GM12878 (cell line): Measurements from ENCODE around the gene PGM3.
A peak's percentile ranks its signal among the peaks of the same experiment; 100 is the strongest.

Experiments
- BRCA1 ChIP-seq: IDR thresholded peaks from 2 replicates; pipeline ENCODE4 v1.6.1; 2011; ENCODE audit warnings: low read depth, low read length, improper control_type of control experiment
- FOXM1 ChIP-seq: IDR thresholded peaks from 2 replicates; pipeline ENCODE4 v1.6.1; 2012; ENCODE audit warnings: low read depth, mild to moderate bottlenecking, inconsistent platforms, low read length, moderate library complexity
- KDM1A ChIP-seq: fragments of 200-600 bp; sonication (generic); IDR thresholded peaks from 2 replicates; pipeline ENCODE4 v1.6.1; 2016; ENCODE audit warnings: borderline replicate concordance
- MXI1 ChIP-seq: fragments of 150-350 bp; IDR thresholded peaks from 2 replicates; pipeline ENCODE4 v1.6.1; 2011; ENCODE audit warnings: low read depth, mild to moderate bottlenecking, inconsistent platforms, low read length, improper control_type of control experiment
- NRF1 ChIP-seq: conservative IDR thresholded peaks from 2 replicates; pipeline ENCODE4 v1.6.1; 2011; ENCODE audit warnings: mild to moderate bottlenecking, low read depth, low read length, improper control_type of control experiment
- ZBED1 ChIP-seq: IDR thresholded peaks from 2 replicates; pipeline ENCODE4 v1.6.1; 2016; ENCODE audit warnings: borderline replicate concordance
- ZNF274 ChIP-seq: IDR thresholded peaks from one replicate; pipeline ENCODE4 v1.8.0; 2011; ENCODE audit not compliant: insufficient read length, insufficient read depth
- TF ChIP-seq, protein P1 (sequence below), 3 experiments: IDR thresholded peaks in 2 of 3; conservative IDR thresholded peaks in 1 of 3; 2 replicates each; pipeline ENCODE4 v1.5.1; 2011; ENCODE audit warnings: low read depth in 3 of 3, low read length in 3 of 3, mild to moderate bottlenecking in 3 of 3, control low read depth in 2 of 3, moderate library complexity in 2 of 3, inconsistent platforms in 1 of 3, mixed read lengths in 1 of 3; ENCODE audit not compliant: control insufficient read depth in 2 of 3, insufficient read depth in 1 of 3; ENCODE audit errors: extremely low read depth in 1 of 3
- TF ChIP-seq, protein P2 (sequence below): fragments of 450-650 bp; IDR thresholded peaks from 2 replicates; pipeline ENCODE4 v1.6.1; 2016; ENCODE audit warnings: mild to moderate bottlenecking, moderate library complexity, borderline replicate concordance

DNA sequence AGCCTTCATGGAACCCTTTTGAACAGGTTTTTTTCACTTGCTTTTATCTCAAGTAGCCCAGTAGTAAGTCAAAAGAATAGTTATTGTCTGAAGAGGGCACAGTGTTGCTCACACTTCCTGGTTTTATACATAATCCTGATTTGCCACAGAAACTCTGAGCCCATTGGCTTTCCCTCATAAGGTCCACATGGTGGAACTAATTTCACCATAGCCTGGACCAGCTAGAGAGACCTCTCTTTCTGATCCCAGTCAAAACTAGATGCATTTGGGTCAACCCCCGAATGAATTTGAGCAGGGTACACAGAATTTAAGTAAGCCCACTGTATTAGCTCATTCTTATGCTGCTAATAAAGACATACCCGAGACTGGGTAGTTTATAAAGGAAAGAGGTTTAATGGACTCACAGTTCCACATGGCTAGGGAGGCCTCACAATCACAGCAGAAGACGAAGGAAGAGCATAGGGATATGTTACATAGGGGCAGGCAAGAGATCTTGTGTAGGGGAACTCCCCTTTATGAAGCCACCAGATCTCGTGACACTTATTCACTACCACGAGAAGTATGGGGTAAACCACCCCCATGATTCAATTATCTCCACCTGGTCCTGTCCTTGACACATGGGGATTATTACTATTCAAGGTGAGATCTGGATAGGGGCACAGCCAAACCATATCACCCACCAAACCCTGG lies 6.3 kb upstream of the PGM3 start:
- TF ChIP-seq NRF1 (no peak), ZNF274 (no peak), MXI1 (no peak), KDM1A (no peak), ZBED1 (no peak), BRCA1 (no peak), FOXM1 (no peak)
- TF ChIP-seq, protein P1, sequence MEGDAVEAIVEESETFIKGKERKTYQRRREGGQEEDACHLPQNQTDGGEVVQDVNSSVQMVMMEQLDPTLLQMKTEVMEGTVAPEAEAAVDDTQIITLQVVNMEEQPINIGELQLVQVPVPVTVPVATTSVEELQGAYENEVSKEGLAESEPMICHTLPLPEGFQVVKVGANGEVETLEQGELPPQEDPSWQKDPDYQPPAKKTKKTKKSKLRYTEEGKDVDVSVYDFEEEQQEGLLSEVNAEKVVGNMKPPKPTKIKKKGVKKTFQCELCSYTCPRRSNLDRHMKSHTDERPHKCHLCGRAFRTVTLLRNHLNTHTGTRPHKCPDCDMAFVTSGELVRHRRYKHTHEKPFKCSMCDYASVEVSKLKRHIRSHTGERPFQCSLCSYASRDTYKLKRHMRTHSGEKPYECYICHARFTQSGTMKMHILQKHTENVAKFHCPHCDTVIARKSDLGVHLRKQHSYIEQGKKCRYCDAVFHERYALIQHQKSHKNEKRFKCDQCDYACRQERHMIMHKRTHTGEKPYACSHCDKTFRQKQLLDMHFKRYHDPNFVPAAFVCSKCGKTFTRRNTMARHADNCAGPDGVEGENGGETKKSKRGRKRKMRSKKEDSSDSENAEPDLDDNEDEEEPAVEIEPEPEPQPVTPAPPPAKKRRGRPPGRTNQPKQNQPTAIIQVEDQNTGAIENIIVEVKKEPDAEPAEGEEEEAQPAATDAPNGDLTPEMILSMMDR (IDR thresholded peaks at IDR 0.05 in 2 of 3, conservative IDR thresholded peaks at IDR 0.05 in 1 of 3; ENCODE audit: control insufficient read depth in 2 of 3, extremely low read depth in 1 of 3, insufficient read depth in 1 of 3, low read depth in 3 of 3, low read length in 3 of 3), result no peak
- TF ChIP-seq, protein P2, sequence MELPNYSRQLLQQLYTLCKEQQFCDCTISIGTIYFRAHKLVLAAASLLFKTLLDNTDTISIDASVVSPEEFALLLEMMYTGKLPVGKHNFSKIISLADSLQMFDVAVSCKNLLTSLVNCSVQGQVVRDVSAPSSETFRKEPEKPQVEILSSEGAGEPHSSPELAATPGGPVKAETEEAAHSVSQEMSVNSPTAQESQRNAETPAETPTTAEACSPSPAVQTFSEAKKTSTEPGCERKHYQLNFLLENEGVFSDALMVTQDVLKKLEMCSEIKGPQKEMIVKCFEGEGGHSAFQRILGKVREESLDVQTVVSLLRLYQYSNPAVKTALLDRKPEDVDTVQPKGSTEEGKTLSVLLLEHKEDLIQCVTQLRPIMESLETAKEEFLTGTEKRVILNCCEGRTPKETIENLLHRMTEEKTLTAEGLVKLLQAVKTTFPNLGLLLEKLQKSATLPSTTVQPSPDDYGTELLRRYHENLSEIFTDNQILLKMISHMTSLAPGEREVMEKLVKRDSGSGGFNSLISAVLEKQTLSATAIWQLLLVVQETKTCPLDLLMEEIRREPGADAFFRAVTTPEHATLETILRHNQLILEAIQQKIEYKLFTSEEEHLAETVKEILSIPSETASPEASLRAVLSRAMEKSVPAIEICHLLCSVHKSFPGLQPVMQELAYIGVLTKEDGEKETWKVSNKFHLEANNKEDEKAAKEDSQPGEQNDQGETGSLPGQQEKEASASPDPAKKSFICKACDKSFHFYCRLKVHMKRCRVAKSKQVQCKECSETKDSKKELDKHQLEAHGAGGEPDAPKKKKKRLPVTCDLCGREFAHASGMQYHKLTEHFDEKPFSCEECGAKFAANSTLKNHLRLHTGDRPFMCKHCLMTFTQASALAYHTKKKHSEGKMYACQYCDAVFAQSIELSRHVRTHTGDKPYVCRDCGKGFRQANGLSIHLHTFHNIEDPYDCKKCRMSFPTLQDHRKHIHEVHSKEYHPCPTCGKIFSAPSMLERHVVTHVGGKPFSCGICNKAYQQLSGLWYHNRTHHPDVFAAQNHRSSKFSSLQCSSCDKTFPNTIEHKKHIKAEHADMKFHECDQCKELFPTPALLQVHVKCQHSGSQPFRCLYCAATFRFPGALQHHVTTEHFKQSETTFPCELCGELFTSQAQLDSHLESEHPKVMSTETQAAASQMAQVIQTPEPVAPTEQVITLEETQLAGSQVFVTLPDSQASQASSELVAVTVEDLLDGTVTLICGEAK, result peak; percentile 51; the same call in 1 of the 2 replicates
